Regular cardiac myocyte (primary cell): ENCODE data around the gene ADPGK. TPM values are rescaled to one million over a fixed set of nuclear protein-coding genes. Genes with fewer than 3 reads are reported as not detected.

Experiments
- total RNA-seq: library from RNA; depleted of rRNA; stranded (reverse); fragments of >200 nt; gene quantifications from 2 replicates; pipeline ENCODE4 v1.2.3, GENCODE V29; 2014

ADPGK gene
- total RNA-seq = 71.0 and 73.6 TPM in 2 replicates

GRCh38 chr15:72783640-72784455 lies at the start of gene ADPGK:
ADPGK (minus strand) TSS chr15:72783758; CDS start chr15:72783691, 67 bp downstream.

Other genes with a start within 250 kb of the ADPGK start
- gene GOLGA6B, start 129.1 kb downstream of the ADPGK start, total RNA-seq = under 0.01 TPM in 1 of 2 replicates, not detected in the other
- gene HIGD2B, start 97.6 kb downstream of the ADPGK start, total RNA-seq = not detected in 2 replicates
- 10.5 and 18.0 TPM in 2 replicates for gene BBS4, start 97.6 kb downstream of the ADPGK start, total RNA-seq